ENCODE data around the gene SULT4A1. TPM values are rescaled to one million over a fixed set of nuclear protein-coding genes. Genes with fewer than 3 reads are reported as not detected.

Gene SULT4A1
- total RNA-seq, 4 donors from 2014 or later = 1.0 to 1.3 (median 1.3) TPM

- Histone ChIP-seq H3K27me3 (peaks cover 0 to 50% (median 0%) of the 10 kb centered on the region in 4 donors), H3K4me1 (peaks cover 0 to 7% (median under 1%) of the 10 kb centered on the region in 4 donors), H3K36me3 (no peaks in the 10 kb centered on the region), H3K27ac (replicated peaks in 1 of 4) (no peak overlapping the region), H3K9me3 (no peaks in the 10 kb centered on the region), H3K4me3 (no peak overlapping the region)
- 71% methylated on average over 2 of the region's 12 CpGs for WGBS
- TF ChIP-seq CTCF (IDR thresholded peaks at IDR 0.05) = no peak
- no peak for TF ChIP-seq POLR2AphosphoS5 (IDR thresholded peaks at IDR 0.05)
- TF ChIP-seq POLR2A (IDR thresholded peaks at IDR 0.05; ENCODE audit: low read depth) = no peak
- TF ChIP-seq EP300 (IDR thresholded peaks at IDR 0.05) = no peak
- intact Hi-C loops (cut with DNase I) = no loop called here
- no peak for DNase-seq (ENCODE audit: extremely low spot score)
Measured at GRCh38 chr22:43835166-43835565, 27.1 kb downstream of the SULT4A1 start.

GRCh38 chr22:43833286-43834240, 28.8 kb downstream of the SULT4A1 start:
- no peak overlapping the region for H3K27ac ChIP-seq (replicated peaks in 1 of 4)
- 82% methylated on average over 26 of the region's 36 CpGs for WGBS
- H3K4me1 ChIP-seq = peaks cover 5 to 17% (median 15%) of the 10 kb centered on the region in 4 donors
- H3K36me3 ChIP-seq = no peaks in the 10 kb centered on the region
- TF ChIP-seq CTCF (IDR thresholded peaks at IDR 0.05) (no peak), EP300 (IDR thresholded peaks at IDR 0.05) (no peak), POLR2A (IDR thresholded peaks at IDR 0.05; ENCODE audit: low read depth) (no peak), POLR2AphosphoS5 (IDR thresholded peaks at IDR 0.05) (no peak)
- intact Hi-C loops (cut with DNase I) = no loop called here
- no peaks in the 10 kb centered on the region for H3K9me3 ChIP-seq
- DNase-seq (ENCODE audit: extremely low spot score) = no peak
- H3K27me3 ChIP-seq = peaks cover 0 to 50% (median 0%) of the 10 kb centered on the region in 4 donors
- H3K4me3 ChIP-seq = no peak overlapping the region

GRCh38 chr22:43832393-43833265, 29.7 kb downstream of the SULT4A1 start:
- Histone ChIP-seq H3K36me3 (no peaks in the 10 kb centered on the region), H3K27ac (replicated peaks in 1 of 4) (no peak overlapping the region), H3K9me3 (no peaks in the 10 kb centered on the region), H3K4me3 (no peak overlapping the region), H3K27me3 (peaks cover 0 to 50% (median 0%) of the 10 kb centered on the region in 4 donors), H3K4me1 (peaks cover 10 to 24% (median 16%) of the 10 kb centered on the region in 4 donors)
- WGBS = 79% methylated on average over 2 of the region's 18 CpGs
- DNase-seq (ENCODE audit: extremely low spot score) = no peak
- TF ChIP-seq EP300 (IDR thresholded peaks at IDR 0.05) (no peak), POLR2AphosphoS5 (IDR thresholded peaks at IDR 0.05) (no peak), POLR2A (IDR thresholded peaks at IDR 0.05; ENCODE audit: low read depth) (no peak), CTCF (IDR thresholded peaks at IDR 0.05) (no peak)
- intact Hi-C loops (cut with DNase I) = no loop called here

- intact Hi-C loops (cut with DNase I) = no loop called here
Measured at GRCh38 chr22:43831561-43832392, 30.5 kb downstream of the SULT4A1 start.

More at GRCh38 chr22:43831561-43832392, 30.5 kb downstream of the SULT4A1 start:
- no peaks in the 10 kb centered on the region for H3K9me3 ChIP-seq
- peaks cover 17 to 32% (median 20%) of the 10 kb centered on the region in 4 donors for H3K4me1 ChIP-seq
- WGBS = 98% methylated on average over 25 of the region's 33 CpGs
- H3K36me3 ChIP-seq = no peaks in the 10 kb centered on the region
- peaks cover 0 to 44% (median 0%) of the 10 kb centered on the region in 4 donors for H3K27me3 ChIP-seq
- DNase-seq (ENCODE audit: extremely low spot score) = no peak
- TF ChIP-seq CTCF (IDR thresholded peaks at IDR 0.05) (no peak), POLR2AphosphoS5 (IDR thresholded peaks at IDR 0.05) (no peak), POLR2A (IDR thresholded peaks at IDR 0.05; ENCODE audit: low read depth) (no peak), EP300 (IDR thresholded peaks at IDR 0.05) (no peak)
- H3K27ac ChIP-seq (replicated peaks in 1 of 4) = no peak overlapping the region
- no peak overlapping the region for H3K4me3 ChIP-seq
